OCI-LY7 (cell line): ENCODE data around the gene DEGS2.

ENCODE experiments used
- CTCF ChIP-seq: fragments of 200-600 bp; sonication (generic); conservative IDR thresholded peaks from 2 replicates; pipeline ENCODE4 v1.5.1; 2014; ENCODE audit warnings: mild to moderate bottlenecking, antibody characterized with exemption, low read length, moderate library complexity, mixed read lengths
- EZH2phosphoT487 ChIP-seq: fragments of 200-600 bp; sonication (generic); IDR thresholded peaks from 2 replicates; pipeline ENCODE4 v1.6.1; 2018; ENCODE audit warnings: low read depth, borderline replicate concordance, mild to moderate bottlenecking, mixed run types, antibody characterized with exemption, low read length, moderate library complexity, mixed read lengths

- no peak for TF ChIP-seq CTCF
- TF ChIP-seq EZH2phosphoT487, result no peak
Measured at GRCh38 chr14:100100032-100100703, 59.3 kb downstream of the DEGS2 start.
